ENCODE results near the gene GRID1. TPM values are rescaled to one million over a fixed set of nuclear protein-coding genes. Genes with fewer than 3 reads are reported as not detected.
"Not testable (repeated sequence)": the region's sequence is repeated elsewhere in the genome, so short reads cannot be mapped to it uniquely, and the experiment has no call there.

GRID1 gene
- total and polyA plus RNA-seq, 10 donors, result 0.06 to 0.42 (median 0.15) TPM; not detected in 4

DNA sequence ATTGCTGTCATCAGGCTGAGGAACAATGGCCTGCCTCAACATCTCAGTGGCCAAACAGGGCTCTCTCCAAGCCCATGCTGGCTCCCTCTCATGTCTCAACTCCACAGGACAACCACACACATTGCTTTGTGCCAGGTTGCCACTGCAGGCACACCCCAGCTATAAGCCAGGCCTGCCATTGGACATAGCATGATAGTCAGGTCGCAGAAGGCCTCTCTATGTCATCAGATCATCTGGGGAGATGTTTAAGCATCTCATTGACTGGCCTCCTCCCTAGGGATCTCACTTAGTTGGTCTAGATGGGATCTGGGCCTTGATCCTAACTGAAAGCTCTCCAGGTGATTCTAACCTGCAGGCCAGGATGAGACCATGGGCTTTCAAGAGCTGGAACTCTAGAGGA lies 257.2 kb downstream of the GRID1 start:
- peak; percentile 21 for DNase-seq
- TF ChIP-seq POLR2AphosphoS5 (IDR thresholded peaks at IDR 0.05), result no peak
- TF ChIP-seq CTCF (IDR thresholded peaks at IDR 0.05 in 8 of 11, conservative IDR thresholded peaks at IDR 0.05 in 3 of 11), result no peak
- no peak for TF ChIP-seq POLR2A (IDR thresholded peaks at IDR 0.05)
- no peaks in the 10 kb centered on the region for H3K4me1 ChIP-seq
- WGBS, 5 donors, result 60 to 90% (median 80%) methylated on average over 1 of the region's 1 CpG
- H3K27me3 ChIP-seq (replicated peaks in 1 of 7), result peaks cover 0 to 9% (median 0%) of the 10 kb centered on the region in 7 donors
- no peaks in the 10 kb centered on the region for H3K9me3 ChIP-seq
- H3K27ac ChIP-seq, result no peak overlapping the region
- H3K4me3 ChIP-seq, result no peak overlapping the region
- intact Hi-C loops (cut with DNase I; ENCODE audit: low total_unique reads), result no loop called here
- H3K36me3 ChIP-seq, result no peaks in the 10 kb centered on the region

DNA sequence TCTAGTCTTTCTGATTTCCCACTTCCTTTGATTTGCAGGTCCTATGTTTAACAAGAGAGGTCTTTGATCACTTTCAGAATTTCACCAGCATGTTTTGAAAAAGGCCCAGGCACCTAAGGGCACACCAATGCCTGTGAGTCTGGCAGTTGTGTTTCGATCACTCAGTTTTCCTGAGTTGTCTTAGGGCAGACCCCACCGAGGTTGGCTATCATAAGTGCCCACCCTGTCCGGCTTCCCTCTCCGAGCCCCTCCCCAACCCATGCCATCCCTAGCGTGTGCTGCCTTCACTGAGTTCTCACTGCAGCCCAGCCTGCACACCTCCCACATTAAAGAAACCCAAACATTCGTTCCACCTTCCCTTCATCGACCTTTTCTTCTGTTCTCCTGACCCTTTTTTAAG lies 257.9 kb downstream of the GRID1 start:
- no peaks in the 10 kb centered on the region for H3K36me3 ChIP-seq
- H3K9me3 ChIP-seq, result no peaks in the 10 kb centered on the region
- H3K4me3 ChIP-seq, result no peak overlapping the region
- no peak overlapping the region for H3K27ac ChIP-seq
- no peak for TF ChIP-seq POLR2AphosphoS5 (IDR thresholded peaks at IDR 0.05)
- no peak for TF ChIP-seq POLR2A (IDR thresholded peaks at IDR 0.05)
- no peak for TF ChIP-seq CTCF (IDR thresholded peaks at IDR 0.05 in 8 of 11, conservative IDR thresholded peaks at IDR 0.05 in 3 of 11)
- peaks cover 0 to 2% (median 0%) of the 10 kb centered on the region in 7 donors for H3K27me3 ChIP-seq (replicated peaks in 1 of 7)
- no peaks in the 10 kb centered on the region for H3K4me1 ChIP-seq
- DNase-seq, result peak; percentile 33
- 82 to 90% (median 87%) methylated on average over 7 of the region's 7 CpGs for WGBS, 5 donors
- intact Hi-C loops (cut with DNase I; ENCODE audit: low total_unique reads), result no loop called here

GRCh38 chr10:86107611-86108310 lies 258.8 kb downstream of the GRID1 start:
- H3K36me3 ChIP-seq; H3K27ac ChIP-seq; intact Hi-C loops (cut with DNase I; ENCODE audit: low total_unique reads); H3K9me3 ChIP-seq; H3K4me3 ChIP-seq; H3K4me1 ChIP-seq; H3K27me3 ChIP-seq (replicated peaks in 1 of 7): not testable (repeated sequence)
- DNase-seq, result peak; percentile 38
- 78 to 84% (median 81%) methylated on average over 16 of the region's 16 CpGs for WGBS, 5 donors

GRCh38 chr10:86107131-86107530 lies 259.5 kb downstream of the GRID1 start:
- DNase-seq, result peak; percentile 56

More at GRCh38 chr10:86107131-86107530, 259.5 kb downstream of the GRID1 start:
- TF ChIP-seq POLR2A (IDR thresholded peaks at IDR 0.05) (no peak), CTCF (IDR thresholded peaks at IDR 0.05 in 8 of 11, conservative IDR thresholded peaks at IDR 0.05 in 3 of 11) (no peak), POLR2AphosphoS5 (IDR thresholded peaks at IDR 0.05) (no peak)
- Histone ChIP-seq H3K27me3 (replicated peaks in 1 of 7) (no peaks in the 10 kb centered on the region), H3K36me3 (no peaks in the 10 kb centered on the region), H3K4me3 (no peak overlapping the region), H3K4me1 (no peaks in the 10 kb centered on the region), H3K9me3 (no peaks in the 10 kb centered on the region), H3K27ac (no peak overlapping the region)
- intact Hi-C loops (cut with DNase I; ENCODE audit: low total_unique reads), result no loop called here
- WGBS, 5 donors, result 90 to 96% (median 94%) methylated on average over 6 of the region's 6 CpGs
